ENCODE data around the gene CD300LD. TPM values are rescaled to one million over a fixed set of nuclear protein-coding genes. Genes with fewer than 3 reads are reported as not detected.

CD300LD gene
- polyA plus RNA-seq, 1 experiment: not detected

- POLR2A ChIA-PET: no interaction called here
- H3K27ac ChIP-seq (ENCODE audit: low read depth, low read length): no peak overlapping the region
- no peak for DNase-seq (ENCODE audit: low read depth, low spot score)
- CTCF ChIA-PET: no interaction called here
- H3K4me3 ChIP-seq (ENCODE audit: low read depth, low read length): no peak overlapping the region
- H3K9me3 ChIP-seq (ENCODE audit: control insufficient read depth, insufficient read depth, low read length): no peaks in the 10 kb centered on the region
- TF ChIP-seq CTCF (IDR thresholded peaks at IDR 0.05; ENCODE audit: low read depth, low read length): no peak
- H3K27me3 ChIP-seq (ENCODE audit: control insufficient read depth, insufficient read depth, low read length): no peaks in the 10 kb centered on the region
Observed at GRCh38 chr17:74606050-74606449, 14.0 kb upstream of the CD300LD start.

GRCh38 chr17:74605361-74605760 is 13.3 kb upstream of the CD300LD start:
- Histone ChIP-seq H3K4me3 (ENCODE audit: low read depth, low read length) (no peak overlapping the region), H3K27me3 (ENCODE audit: control insufficient read depth, insufficient read depth, low read length) (no peaks in the 10 kb centered on the region), H3K9me3 (ENCODE audit: control insufficient read depth, insufficient read depth, low read length) (no peaks in the 10 kb centered on the region), H3K27ac (ENCODE audit: low read depth, low read length) (no peak overlapping the region)
- CTCF ChIA-PET: no interaction called here
- no peak for TF ChIP-seq CTCF (IDR thresholded peaks at IDR 0.05; ENCODE audit: low read depth, low read length)
- POLR2A ChIA-PET: no interaction called here
- DNase-seq (ENCODE audit: low read depth, low spot score): peak; percentile 3

- TF ChIP-seq CTCF (IDR thresholded peaks at IDR 0.05; ENCODE audit: low read depth, low read length): no peak
- H3K27me3 ChIP-seq (ENCODE audit: control insufficient read depth, insufficient read depth, low read length): no peaks in the 10 kb centered on the region
- H3K4me3 ChIP-seq (ENCODE audit: low read depth, low read length): no peak overlapping the region
- ChIA-PET CTCF (no interaction called here), POLR2A (no interaction called here)
- no peak for DNase-seq (ENCODE audit: low read depth, low spot score)
- H3K27ac ChIP-seq (ENCODE audit: low read depth, low read length): no peak overlapping the region
- H3K9me3 ChIP-seq (ENCODE audit: control insufficient read depth, insufficient read depth, low read length): no peaks in the 10 kb centered on the region
Observed at GRCh38 chr17:74604761-74605160, 12.7 kb upstream of the CD300LD start.

- no peak for DNase-seq (ENCODE audit: low read depth, low spot score)
- TF ChIP-seq CTCF (IDR thresholded peaks at IDR 0.05; ENCODE audit: low read depth, low read length): no peak
- ChIA-PET POLR2A (no interaction called here), CTCF (no interaction called here)
- no peak overlapping the region for H3K4me3 ChIP-seq (ENCODE audit: low read depth, low read length)
- H3K9me3 ChIP-seq (ENCODE audit: control insufficient read depth, insufficient read depth, low read length): no peaks in the 10 kb centered on the region
- no peak overlapping the region for H3K27ac ChIP-seq (ENCODE audit: low read depth, low read length)
- no peaks in the 10 kb centered on the region for H3K27me3 ChIP-seq (ENCODE audit: control insufficient read depth, insufficient read depth, low read length)
Observed at GRCh38 chr17:74604200-74604599, 12.1 kb upstream of the CD300LD start.

GRCh38 chr17:74603746-74604145 is 11.7 kb upstream of the CD300LD start:
- POLR2A ChIA-PET: no interaction called here

More at GRCh38 chr17:74603746-74604145, 11.7 kb upstream of the CD300LD start:
- H3K9me3 ChIP-seq (ENCODE audit: control insufficient read depth, insufficient read depth, low read length): no peaks in the 10 kb centered on the region
- DNase-seq (ENCODE audit: low read depth, low spot score): no peak
- H3K27ac ChIP-seq (ENCODE audit: low read depth, low read length): no peak overlapping the region
- H3K27me3 ChIP-seq (ENCODE audit: control insufficient read depth, insufficient read depth, low read length): no peaks in the 10 kb centered on the region
- TF ChIP-seq CTCF (IDR thresholded peaks at IDR 0.05; ENCODE audit: low read depth, low read length): no peak
- CTCF ChIA-PET: no interaction called here
- no peak overlapping the region for H3K4me3 ChIP-seq (ENCODE audit: low read depth, low read length)

Data from AG04450 (cell line).